Peyer's patch (tissue), 4 donors: Measurements from ENCODE around the gene MUC3A. TPM values are rescaled to one million over a fixed set of nuclear protein-coding genes. Genes with fewer than 3 reads are reported as not detected.

Experiments
- DNase-seq, 3 donors: peaks; one replicate each; pipeline ENCODE4 v3.0.0-alpha.2; 2017 to 2019
- H3K27ac ChIP-seq, 4 donors: fragments of 200-600 bp; sonication (generic); one replicate each; pipeline ENCODE4 v1.5.1; 2016 to 2019
- H3K27me3 ChIP-seq, 2 donors: fragments of 200-600 bp; sonication (generic); one replicate each; pipeline ENCODE4 v1.5.1; 2019
- H3K36me3 ChIP-seq, 3 donors: fragments of 200-600 bp; sonication (generic); one replicate each; pipeline ENCODE4 v1.5.1; 2016 to 2019
- H3K4me1 ChIP-seq, 4 donors: fragments of 200-600 bp; sonication (generic); one replicate each; pipeline ENCODE4 v1.5.1; 2016 to 2019
- H3K4me3 ChIP-seq, 4 donors: fragments of 200-600 bp; sonication (generic); 1 replicate in 3 of 4; 2 replicates in 1 of 4; pipeline ENCODE4 v1.5.1; 2016 to 2019; ENCODE audit warnings: mild to moderate bottlenecking in 1 of 4
- H3K9me3 ChIP-seq, 4 donors: fragments of 200-600 bp; sonication (generic); one replicate each; pipeline ENCODE4 v1.5.1; 2016 to 2019; ENCODE audit warnings: mild to moderate bottlenecking in 1 of 4
- CTCF ChIP-seq, 6 experiments: fragments of 450-650 bp in 4 of 6; fragments of 200-600 bp in 2 of 6; sonication (generic) in 1 of 6; IDR thresholded peaks; one replicate each; pipeline ENCODE4 v1.5.1; 2017 to 2019; ENCODE audit warnings: antibody characterized with exemption in 6 of 6, mild to moderate bottlenecking in 3 of 6, moderate library complexity in 1 of 6
- POLR2A ChIP-seq, 2 donors: fragments of 450-650 bp; IDR thresholded peaks; one replicate each; pipeline ENCODE4 v1.5.1; 2017; ENCODE audit warnings: antibody characterized with exemption in 2 of 2, mild to moderate bottlenecking in 2 of 2, moderate library complexity in 2 of 2
- total RNA-seq, 4 donors: library from RNA; depleted of rRNA; stranded (reverse); fragments of >200 nt; gene quantifications; one replicate each; pipeline ENCODE4 v1.1.0, GENCODE V29; 2016

Gene MUC3A
- total RNA-seq, 4 donors from 2014 or later, result 85.8 to 694 (median 395) TPM

GRCh38 chr7:100943693-100944092, 5.6 kb upstream of the MUC3A start:
- H3K27ac ChIP-seq, result no peak overlapping the region
- H3K27me3 ChIP-seq, result no peaks in the 10 kb centered on the region
- H3K4me3 ChIP-seq, result no peak overlapping the region
- peaks cover 0 to 7% (median 0%) of the 10 kb centered on the region in 4 donors for H3K9me3 ChIP-seq
- TF ChIP-seq CTCF (IDR thresholded peaks at IDR 0.05) (no peak), POLR2A (IDR thresholded peaks at IDR 0.05) (no peak)
- no peaks in the 10 kb centered on the region for H3K4me1 ChIP-seq
- no peaks in the 10 kb centered on the region for H3K36me3 ChIP-seq
- no peak for DNase-seq

- H3K9me3 ChIP-seq, result peaks cover 0 to 7% (median 0%) of the 10 kb centered on the region in 4 donors
- DNase-seq, result no peak
- H3K27me3 ChIP-seq, result no peaks in the 10 kb centered on the region
- H3K4me3 ChIP-seq, result no peak overlapping the region
- no peaks in the 10 kb centered on the region for H3K36me3 ChIP-seq
- no peaks in the 10 kb centered on the region for H3K4me1 ChIP-seq
- TF ChIP-seq CTCF (IDR thresholded peaks at IDR 0.05), result no peak
- no peak for TF ChIP-seq POLR2A (IDR thresholded peaks at IDR 0.05)
- no peak overlapping the region for H3K27ac ChIP-seq
Observed at GRCh38 chr7:100944138-100944537, 5.2 kb upstream of the MUC3A start.

GRCh38 chr7:100946111-100946510, 3.2 kb upstream of the MUC3A start:
- no peak overlapping the region for H3K4me3 ChIP-seq
- TF ChIP-seq CTCF (IDR thresholded peaks at IDR 0.05) (no peak), POLR2A (IDR thresholded peaks at IDR 0.05) (no peak)

GRCh38 chr7:100946766-100947365, 2.5 kb upstream of the MUC3A start:
- Histone ChIP-seq H3K27ac (no peak overlapping the region), H3K27me3 (no peaks in the 10 kb centered on the region), H3K4me3 (no peak overlapping the region), H3K9me3 (no peaks in the 10 kb centered on the region), H3K4me1 (no peaks in the 10 kb centered on the region), H3K36me3 (peaks cover 0 to 5% (median 0%) of the 10 kb centered on the region in 3 donors)
- TF ChIP-seq POLR2A (IDR thresholded peaks at IDR 0.05) (no peak), CTCF (IDR thresholded peaks at IDR 0.05) (no peak)
- no peak for DNase-seq

More at GRCh38 chr7:100946111-100946510, 3.2 kb upstream of the MUC3A start:
- Histone ChIP-seq H3K36me3 (no peaks in the 10 kb centered on the region), H3K27ac (no peak overlapping the region), H3K9me3 (no peaks in the 10 kb centered on the region), H3K4me1 (no peaks in the 10 kb centered on the region), H3K27me3 (no peaks in the 10 kb centered on the region)
- DNase-seq, result no peak

- no peaks in the 10 kb centered on the region for H3K4me1 ChIP-seq
- H3K4me3 ChIP-seq, result no peak overlapping the region
- peaks cover 0 to 14% (median 0%) of the 10 kb centered on the region in 3 donors for H3K36me3 ChIP-seq
- no peak for DNase-seq
- H3K27ac ChIP-seq, result no peak overlapping the region
- H3K27me3 ChIP-seq, result no peaks in the 10 kb centered on the region
- H3K9me3 ChIP-seq, result no peaks in the 10 kb centered on the region
- no peak for TF ChIP-seq POLR2A (IDR thresholded peaks at IDR 0.05)
- TF ChIP-seq CTCF (IDR thresholded peaks at IDR 0.05), result no peak
Observed at GRCh38 chr7:100947792-100948191, 1.5 kb upstream of the MUC3A start.
